HCT116 (cell line): ENCODE data around the gene CYP46A1. TPM values are rescaled to one million over a fixed set of nuclear protein-coding genes. Genes with fewer than 3 reads are reported as not detected.

Experiments
- ATAC-seq: fragments of 200-7000 bp; cut with Tn5 transposase; 2 replicates; pipeline ENCODE4 v1.9.1; 2020; ENCODE audit warnings: mild to moderate bottlenecking, moderate library complexity
- BruUV-seq: library from RNA; stranded (reverse); fragments of 400-500 nt; replicated peaks from 2 replicates; lab custom pipeline; 2021; lab: Mats Ljungman, UMichigan
- CTCF ChIA-PET: fragments of 300-600 bp; sonication (Branson Sonifier 250); formaldehyde crosslinking; loops from one replicate; lab custom pipeline; 2021; ENCODE audit warnings: antibody characterized with exemption; lab: Charles Lee
- POLR2A ChIA-PET: fragments of 300-600, 350-600 bp; sonication (Branson Sonifier 250); formaldehyde crosslinking; loops from one replicate; lab custom pipeline; 2021; ENCODE audit warnings: antibody characterized with exemption; lab: Charles Lee
- RAD21 ChIA-PET, 2 experiments: fragments of 300-600 bp; sonication (Branson Sonifier 250); formaldehyde crosslinking; loops; one replicate each; lab custom pipeline; 2023; ENCODE audit warnings: low total read pairs in 2 of 2; ENCODE audit not compliant: uncharacterized antibody in 2 of 2, unreplicated experiment in 2 of 2, low non-redundant PET in 1 of 2; lab: Charles Lee
- DNase-seq: peaks from one replicate; pipeline ENCODE4 v3.0.0-alpha.2; 2010; ENCODE audit warnings: low read depth, low spot score
- H2AFZ ChIP-seq: fragments of 200-600 bp; shearing (Covaris generic), sonication (generic); 2 replicates; pipeline ENCODE4 v1.6.1; 2017; ENCODE audit warnings: low read depth, mixed run types, mixed read lengths, antibody characterized with exemption, low read length; ENCODE audit not compliant: poor library complexity, severe bottlenecking
- H3K27ac ChIP-seq: 2 replicates; pipeline ENCODE4 v1.5.1; 2012; ENCODE audit warnings: low read depth, low read length
- H3K27me3 ChIP-seq: fragments of 200-600 bp; sonication (generic); 2 replicates; pipeline ENCODE4 v1.6.1; 2016; ENCODE audit warnings: mixed run types, low read length, mixed read lengths; ENCODE audit not compliant: insufficient read depth
- H3K36me3 ChIP-seq, 2 experiments: fragments of 200-500 bp in 1 of 2; fragments of 200-600 bp in 1 of 2; sonication (Bioruptor generic) in 1 of 2; sonication (generic) in 1 of 2; 2 replicates each; pipeline versions ENCODE4 v1.5.1 to v1.6.1; 2014 to 2016; ENCODE audit warnings: low read length in 2 of 2, inconsistent platforms in 1 of 2, mixed read lengths in 1 of 2, mixed run types in 1 of 2; ENCODE audit not compliant: insufficient read depth in 2 of 2, control insufficient read depth in 1 of 2
- H3K4me1 ChIP-seq, 2 experiments: fragments of 200-600 bp in 1 of 2; sonication (generic) in 1 of 2; 2 replicates each; pipeline versions ENCODE4 v1.5.1 to v1.6.1; 2012 to 2017; ENCODE audit warnings: low read length in 2 of 2, inconsistent platforms in 1 of 2, mild to moderate bottlenecking in 1 of 2, mixed read lengths in 1 of 2, mixed run types in 1 of 2, moderate library complexity in 1 of 2; ENCODE audit not compliant: insufficient read depth in 2 of 2, control insufficient read depth in 1 of 2
- H3K4me2 ChIP-seq: fragments of 200-600 bp; sonication (generic); 2 replicates; pipeline ENCODE4 v1.6.1; 2017; ENCODE audit warnings: mixed run types, low read length, mixed read lengths
- H3K4me3 ChIP-seq, 2 experiments: fragments of 200-600 bp in 1 of 2; sonication (generic) in 1 of 2; replicated peaks in 1 of 2; 2 replicates each; pipeline ENCODE4 v1.5.1; 2011 to 2016; ENCODE audit warnings: low read length in 2 of 2, control low read depth in 1 of 2, low read depth in 1 of 2, mild to moderate bottlenecking in 1 of 2, mixed read lengths in 1 of 2, mixed run types in 1 of 2
- H3K79me2 ChIP-seq: fragments of 200-600 bp; sonication (generic); 2 replicates; pipeline ENCODE4 v1.6.1; 2017; ENCODE audit warnings: mild to moderate bottlenecking, mixed run types, low read length, moderate library complexity, mixed read lengths; ENCODE audit not compliant: insufficient read depth
- H3K9ac ChIP-seq: fragments of 200-600 bp; sonication (generic); 2 replicates; pipeline ENCODE4 v1.6.1; 2016; ENCODE audit warnings: low read length, mixed read lengths
- H3K9me2 ChIP-seq: fragments of 200-600 bp; sonication (generic), shearing (Covaris generic); 2 replicates; pipeline ENCODE4 v1.6.1; 2017; ENCODE audit warnings: mixed run types, mild to moderate bottlenecking, moderate library complexity; ENCODE audit not compliant: insufficient read depth
- H3K9me3 ChIP-seq, 2 experiments: fragments of 200-500 bp in 1 of 2; fragments of 200-600 bp in 1 of 2; sonication (Bioruptor generic) in 1 of 2; sonication (generic) in 1 of 2; 2 replicates each; pipeline ENCODE4 v1.6.1; 2014 to 2017; ENCODE audit warnings: low read length in 2 of 2, mixed read lengths in 2 of 2, inconsistent platforms in 1 of 2, low read depth in 1 of 2, mild to moderate bottlenecking in 1 of 2, mixed run types in 1 of 2, moderate library complexity in 1 of 2; ENCODE audit not compliant: control insufficient read depth in 1 of 2, insufficient read depth in 1 of 2
- H4K20me1 ChIP-seq: fragments of 200-600 bp; sonication (generic), shearing (Covaris generic); 2 replicates; pipeline ENCODE4 v1.6.1; 2017; ENCODE audit warnings: mixed run types, mild to moderate bottlenecking, moderate library complexity; ENCODE audit not compliant: insufficient read depth
- RAD21 ChIP-seq: IDR thresholded peaks from 2 replicates; pipeline ENCODE4 v1.6.1; 2012; ENCODE audit warnings: low read depth, mild to moderate bottlenecking
- YY1 ChIP-seq: IDR thresholded peaks from 2 replicates; pipeline ENCODE4 v1.6.1; 2011; ENCODE audit warnings: low read length, low read depth, moderate library complexity, mild to moderate bottlenecking; ENCODE audit not compliant: insufficient replicate concordance; ENCODE audit errors: extremely low read depth
- intact Hi-C: fragments of 100-400 bp; cut with micrococcal nuclease; formaldehyde crosslinking; loops from 2 replicates; pipeline ENCODE4 v1.10.0; 2022
- total RNA-seq: library from RNA; stranded (reverse); gene quantifications from one replicate; pipeline ENCODE4 v1.2.1, GENCODE V29; 2021; ENCODE audit not compliant: unreplicated experiment

Gene CYP46A1
- total RNA-seq, 1 experiment from 2014 or later, result 0.76 TPM

DNA sequence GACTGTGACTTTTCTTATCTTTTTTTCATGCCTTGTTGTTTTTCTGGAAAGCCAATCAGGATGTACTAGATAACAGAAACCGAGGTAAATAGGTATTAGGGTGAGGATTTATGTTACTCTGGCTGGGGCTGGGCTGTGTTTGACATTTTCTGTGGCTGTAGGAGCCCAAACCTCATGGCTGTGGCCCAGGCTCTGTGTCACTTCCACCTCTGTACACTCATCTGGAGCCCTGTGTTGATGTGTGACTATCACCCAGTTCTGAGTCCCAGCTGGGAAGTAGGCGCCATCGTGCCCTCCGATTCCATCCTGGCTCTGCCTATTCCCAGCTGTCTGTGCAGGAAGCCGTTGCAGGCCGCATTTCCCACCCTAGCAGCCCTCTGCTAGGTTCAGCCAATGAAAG lies 40.8 kb upstream of the CYP46A1 start:
- Histone ChIP-seq H3K79me2 (no peaks in the 10 kb centered on the region), H4K20me1 (no peaks in the 10 kb centered on the region), H3K4me3 (no peak overlapping the region), H3K9me2 (no peaks in the 10 kb centered on the region), H3K36me3 (no peaks in the 10 kb centered on the region), H3K4me1 (no peaks in the 10 kb centered on the region), H2AFZ (no peak overlapping the region), H3K9me3 (no peaks in the 10 kb centered on the region), H3K9ac (no peak overlapping the region), H3K27me3 (no peaks in the 10 kb centered on the region), H3K27ac (no peak overlapping the region), H3K4me2 (no peak overlapping the region)
- ChIA-PET CTCF (no interaction called here), POLR2A (no interaction called here), RAD21 (no interaction called here)
- no peak for DNase-seq
- no peak for TF ChIP-seq RAD21
- ATAC-seq, result no peak
- intact Hi-C loops, result no loop called here
- BruUV-seq, result no TSS peak

GRCh38 chr14:99644035-99644587 lies 40.0 kb upstream of the CYP46A1 start:
- BruUV-seq, result no TSS peak
- ATAC-seq (no peak), DNase-seq (no peak)
- Histone ChIP-seq H3K4me2 (no peak overlapping the region), H3K27me3 (no peaks in the 10 kb centered on the region), H3K36me3 (no peaks in the 10 kb centered on the region), H3K9me2 (no peaks in the 10 kb centered on the region), H4K20me1 (no peaks in the 10 kb centered on the region), H3K79me2 (no peaks in the 10 kb centered on the region), H3K4me3 (no peak overlapping the region), H3K9ac (no peak overlapping the region), H3K9me3 (no peaks in the 10 kb centered on the region), H2AFZ (no peak overlapping the region), H3K27ac (no peak overlapping the region), H3K4me1 (no peaks in the 10 kb centered on the region)
- TF ChIP-seq YY1, result no peak
- intact Hi-C loops, result no loop called here
- POLR2A ChIA-PET, result no interaction called here
- RAD21 ChIA-PET, result no interaction called here
- CTCF ChIA-PET, result no interaction called here
